GM18511 (cell line): Measurements from ENCODE around the gene TAGLN2.

Experiments used
- ATAC-seq: cut with Tn5 transposase; IDR thresholded peaks from one replicate; pipeline ENCODE4 v1.9.1; 2021; ENCODE audit warnings: mild to moderate bottlenecking, moderate library complexity; ENCODE audit not compliant: unreplicated experiment

TAGLN2 gene

GRCh38 chr1:159879136-159879535, 46.2 kb downstream of the TAGLN2 start:
- ATAC-seq, result no peak

DNA sequence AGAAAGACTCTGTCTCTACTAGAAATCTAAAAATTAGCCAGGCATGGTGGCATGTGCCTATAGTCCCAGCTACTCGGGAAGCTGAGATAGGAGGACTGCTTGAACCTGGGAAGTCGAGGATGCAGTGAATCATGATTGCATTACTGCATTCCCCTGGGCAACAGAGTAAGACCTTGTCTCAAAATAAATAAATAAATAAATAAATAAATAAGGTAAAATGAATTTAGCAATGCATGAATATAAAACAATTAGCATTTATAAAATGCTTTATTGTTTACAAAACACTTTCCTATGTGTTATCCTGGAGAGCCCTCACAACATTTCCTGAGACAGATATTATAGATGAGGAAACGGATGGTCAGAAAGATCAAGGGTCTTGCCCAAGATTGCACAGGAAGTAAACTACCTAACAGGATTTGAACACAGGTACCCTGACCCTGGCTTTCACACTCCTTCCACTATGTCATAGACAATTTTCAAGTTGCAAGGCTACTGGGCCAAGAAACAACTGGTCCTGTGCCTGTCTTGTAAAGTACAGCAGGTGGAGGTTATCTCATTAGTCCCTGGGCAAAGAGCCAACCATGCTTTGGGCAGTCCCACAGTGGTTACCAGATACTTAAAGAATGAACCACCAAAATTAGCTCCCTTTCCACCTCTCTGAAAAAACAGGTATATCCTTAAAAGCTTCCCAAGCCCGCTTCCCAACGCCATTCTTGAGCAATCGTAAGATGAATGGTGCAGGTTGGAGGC, 47.4 kb downstream of the TAGLN2 start:
- no peak for ATAC-seq

DNA sequence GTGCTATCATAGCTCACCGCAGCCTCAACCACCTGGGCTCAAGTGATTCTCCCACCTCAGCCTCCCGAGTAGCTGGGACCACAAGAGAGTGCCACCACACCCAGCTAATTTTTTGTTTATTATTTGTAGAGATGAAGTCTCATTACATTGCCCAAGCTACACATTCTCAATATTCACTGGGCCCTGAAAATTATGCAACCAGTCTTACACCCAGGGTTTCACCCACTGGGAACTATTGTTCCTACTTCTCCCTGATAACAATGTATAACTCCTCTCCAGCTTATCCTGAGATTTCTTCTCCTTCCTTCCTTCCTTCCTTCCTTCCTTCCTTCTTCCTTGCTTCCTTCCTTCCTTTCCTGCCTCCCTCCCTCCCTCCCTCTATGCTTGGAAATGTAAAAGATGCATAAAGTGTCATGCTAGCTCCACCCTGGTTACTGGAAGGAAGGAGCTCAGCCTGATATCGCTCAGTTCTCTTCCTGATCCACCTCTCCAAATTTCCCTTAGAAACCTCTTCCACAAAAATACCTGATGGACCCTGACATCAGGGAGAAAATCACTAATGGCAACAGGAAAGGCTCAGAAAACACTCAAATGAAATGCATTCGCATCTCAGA, 51.7 kb downstream of the TAGLN2 start:
- ATAC-seq, result no peak

DNA sequence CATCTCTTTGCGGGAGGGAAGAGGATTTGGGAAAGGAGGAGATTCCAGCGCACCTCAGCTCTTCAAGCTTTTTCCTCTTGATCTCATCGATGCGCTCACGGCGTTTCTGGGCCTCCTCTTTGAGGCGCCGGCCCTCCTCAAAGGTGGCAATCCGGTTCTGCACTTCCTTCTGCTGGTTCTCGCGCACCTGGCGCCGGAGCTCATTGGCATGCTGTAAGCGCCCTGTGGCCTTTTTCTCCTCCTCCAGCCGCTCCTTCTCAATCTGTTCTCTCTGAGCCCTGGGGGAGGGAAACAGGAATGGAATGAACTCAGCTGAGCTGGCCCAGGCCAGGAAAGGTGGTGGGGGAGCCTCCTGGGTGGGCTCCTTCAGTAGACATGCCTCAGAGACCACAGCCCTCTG, 52.4 kb downstream of the TAGLN2 start:
- no peak for ATAC-seq

DNA sequence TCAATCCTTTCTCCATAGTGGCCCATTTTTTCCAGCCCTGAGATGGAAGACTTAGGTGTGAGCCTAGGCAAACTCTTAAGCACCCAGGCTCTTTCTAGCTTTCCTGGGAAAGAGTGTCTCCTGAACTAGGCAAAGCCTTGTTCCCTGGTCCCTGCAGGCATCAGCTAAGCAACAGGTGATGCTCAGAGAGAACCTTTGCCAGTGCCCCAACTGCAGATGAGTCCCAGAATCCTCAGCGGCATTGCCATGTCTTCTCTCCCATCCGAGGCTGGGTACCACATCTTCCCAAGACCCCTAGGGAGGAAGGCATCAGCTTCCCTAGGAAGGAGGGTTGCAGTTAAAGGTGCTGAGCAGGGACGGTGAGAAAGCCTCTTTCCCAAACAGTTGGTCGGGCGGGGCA, 54.6 kb downstream of the TAGLN2 start:
- ATAC-seq, result no peak

GRCh38 chr1:159869607-159870006, 55.7 kb downstream of the TAGLN2 start:
- ATAC-seq, result no peak

GRCh38 chr1:159869173-159869572, 56.1 kb downstream of the TAGLN2 start:
- no peak for ATAC-seq

- ATAC-seq, result no peak
Measured at GRCh38 chr1:159868766-159869165, 56.5 kb downstream of the TAGLN2 start.
